Mesenchymal stem cell (in vitro differentiated cells and primary cell): ENCODE measurements around the gene PIAS3. TPM values are rescaled to one million over a fixed set of nuclear protein-coding genes. Genes with fewer than 3 reads are reported as not detected.

Experiments
- DNase-seq: peaks from one replicate; pipeline ENCODE4 v3.0.0-alpha.2; 2013
- H2AFZ ChIP-seq: one replicate; pipeline ENCODE4 v1.6.1; 2013; ENCODE audit warnings: low read depth, mild to moderate bottlenecking, control low read depth, inconsistent platforms, low read length, moderate library complexity
- H2AK5ac ChIP-seq: 2 replicates; pipeline ENCODE4 v1.6.1; 2013; ENCODE audit warnings: low read length, moderate library complexity, mild to moderate bottlenecking, inconsistent platforms; ENCODE audit not compliant: severe bottlenecking
- H2BK120ac ChIP-seq: one replicate; pipeline ENCODE4 v1.6.1; 2013; ENCODE audit warnings: low read depth, mild to moderate bottlenecking, inconsistent platforms, low read length, moderate library complexity
- H2BK12ac ChIP-seq, 2 experiments: one replicate each; pipeline ENCODE4 v1.6.1; 2013; ENCODE audit warnings: inconsistent platforms in 2 of 2, low read length in 2 of 2, mild to moderate bottlenecking in 2 of 2, moderate library complexity in 2 of 2, control low read depth in 1 of 2
- H2BK15ac ChIP-seq: one replicate; pipeline ENCODE4 v1.6.1; 2013; ENCODE audit warnings: mild to moderate bottlenecking, low read depth, inconsistent platforms; ENCODE audit not compliant: poor library complexity, severe bottlenecking
- H2BK5ac ChIP-seq: 2 replicates; pipeline ENCODE4 v1.6.1; 2013; ENCODE audit warnings: low read depth, mild to moderate bottlenecking, low read length, control low read depth, inconsistent platforms; ENCODE audit not compliant: poor library complexity, severe bottlenecking
- H3K14ac ChIP-seq, 2 experiments: one replicate each; pipeline ENCODE4 v1.6.1; 2013; ENCODE audit warnings: inconsistent platforms in 2 of 2, low read length in 2 of 2, control low read depth in 1 of 2, mild to moderate bottlenecking in 1 of 2, moderate library complexity in 1 of 2
- H3K18ac ChIP-seq, 2 experiments: one replicate each; pipeline ENCODE4 v1.6.1; 2013; ENCODE audit warnings: inconsistent platforms in 2 of 2, low read length in 2 of 2, control low read depth in 1 of 2, low read depth in 1 of 2, mild to moderate bottlenecking in 1 of 2
- H3K23ac ChIP-seq, 2 experiments: one replicate each; pipeline ENCODE4 v1.6.1; 2013; ENCODE audit warnings: inconsistent platforms in 2 of 2, low read length in 2 of 2, mild to moderate bottlenecking in 2 of 2, moderate library complexity in 2 of 2, control low read depth in 1 of 2
- H3K27ac ChIP-seq: 2 replicates; pipeline ENCODE4 v1.5.1; 2013; ENCODE audit warnings: mild to moderate bottlenecking, moderate library complexity, low read length, control low read depth, inconsistent platforms; ENCODE audit not compliant: poor library complexity, severe bottlenecking
- H3K27me3 ChIP-seq, 2 experiments: 2 replicates each; pipeline versions ENCODE4 v1.6.1 to v1.7.0; 2013; ENCODE audit warnings: low read length in 2 of 2, mild to moderate bottlenecking in 2 of 2, moderate library complexity in 2 of 2, control low read depth in 1 of 2, inconsistent platforms in 1 of 2; ENCODE audit not compliant: control insufficient read depth in 1 of 2, insufficient read depth in 1 of 2
- H3K36me3 ChIP-seq, 2 experiments: 2 replicates each; pipeline versions ENCODE4 v1.6.1 to v1.7.0; 2013; ENCODE audit warnings: low read length in 2 of 2, control low read depth in 1 of 2, inconsistent platforms in 1 of 2, low read depth in 1 of 2, mild to moderate bottlenecking in 1 of 2; ENCODE audit not compliant: insufficient read depth in 2 of 2, control insufficient read depth in 1 of 2
- H3K4ac ChIP-seq, 2 experiments: one replicate each; pipeline ENCODE4 v1.6.1; 2013; ENCODE audit warnings: inconsistent platforms in 2 of 2, low read length in 2 of 2, mild to moderate bottlenecking in 2 of 2, moderate library complexity in 2 of 2, control low read depth in 1 of 2, low read depth in 1 of 2
- H3K4me1 ChIP-seq: 2 replicates; pipeline ENCODE4 v1.6.1; 2013; ENCODE audit warnings: low read depth, low read length, control low read depth; ENCODE audit not compliant: control insufficient read depth, insufficient read depth
- H3K4me2 ChIP-seq: 2 replicates; pipeline ENCODE4 v1.6.1; 2013; ENCODE audit warnings: low read length, mild to moderate bottlenecking, inconsistent platforms; ENCODE audit not compliant: poor library complexity, severe bottlenecking
- H3K4me3 ChIP-seq, 2 experiments: 2 replicates each; pipeline versions ENCODE4 v1.5.1 to v1.7.0; 2013; ENCODE audit warnings: low read length in 2 of 2, mild to moderate bottlenecking in 2 of 2, control low read depth in 1 of 2, low read depth in 1 of 2; ENCODE audit not compliant: insufficient read depth in 1 of 2
- H3K79me1 ChIP-seq: replicated peaks from 2 replicates; pipeline ENCODE4 v1.6.1; 2013; ENCODE audit warnings: mild to moderate bottlenecking, control low read depth, low read length, inconsistent platforms; ENCODE audit not compliant: poor library complexity, severe bottlenecking
- H3K9ac ChIP-seq: 2 replicates; pipeline ENCODE4 v1.7.0; 2013; ENCODE audit warnings: mild to moderate bottlenecking, low read length, moderate library complexity
- H3K9me3 ChIP-seq: 2 replicates; pipeline ENCODE4 v1.7.0; 2013; ENCODE audit warnings: mild to moderate bottlenecking, low read length; ENCODE audit not compliant: control insufficient read depth
- H4K8ac ChIP-seq: one replicate; pipeline ENCODE4 v1.6.1; 2013; ENCODE audit warnings: inconsistent platforms, mild to moderate bottlenecking, low read length, moderate library complexity
- H4K91ac ChIP-seq: one replicate; pipeline ENCODE4 v1.6.1; 2013; ENCODE audit warnings: mild to moderate bottlenecking, low read length, inconsistent platforms
- WGBS: methylation state at CpG from one replicate; pipeline ENCODE4 v1.1.7; 2013; ENCODE audit warnings: mixed read lengths; 5-methylcytosine and 5-hydroxymethylcytosine counted together
- polyA plus RNA-seq, 2 experiments: library from polyadenylated mRNA; stranded (reverse); fragments of 200-250 nt; gene quantifications; one replicate each; pipeline ENCODE4 v1.2.3, GENCODE V29; 2013

The PIAS3 gene
- polyA plus RNA-seq (2013, experiment 1 of 2): 70.7 TPM
- 66.4 TPM for polyA plus RNA-seq (2013, experiment 2 of 2)

- Histone ChIP-seq H2AFZ (peak within 1 kb of the TSS; percentile 75), H3K14ac (peak within 1 kb of the TSS in 1 of 2 experiments; percentile 92), H3K4ac (peak within 1 kb of the TSS; percentile 28 to 85), H4K91ac (peak within 1 kb of the TSS; percentile 90), H3K18ac (peak within 1 kb of the TSS; percentile 86 to 98), H2BK12ac (peak within 1 kb of the TSS in 1 of 2 experiments; percentile 87), H2BK15ac (peak within 1 kb of the TSS; percentile 91), H3K27me3 (no peaks in the 10 kb centered on the region), H3K4me2 (peak within 1 kb of the TSS; percentile 87), H2BK120ac (peak within 1 kb of the TSS; percentile 83), H2AK5ac (peak within 1 kb of the TSS; percentile 13), H4K8ac (peak within 1 kb of the TSS; percentile 97), H3K4me1 (peaks cover 11% of the 10 kb centered on the region), H2BK5ac (peak within 1 kb of the TSS; percentile 97), H3K27ac (peak within 1 kb of the TSS; percentile 95), H3K79me1 (peaks cover 27% of the 10 kb centered on the region), H3K36me3 (peaks cover 31 to 33% of the 10 kb centered on the region in 2 experiments), H3K23ac (peak within 1 kb of the TSS in 1 of 2 experiments; percentile 23), H3K9ac (peak within 1 kb of the TSS; percentile 95), H3K9me3 (no peaks in the 10 kb centered on the region), H3K4me3 (peak within 1 kb of the TSS; percentile 94 to 95)
- under 1% methylated on average over 26 of the region's 42 CpGs for WGBS
- DNase-seq: peak; percentile 97
Measured at GRCh38 chr1:145858901-145859490, at the start of gene PIAS3. Gene PIAS3 (minus strand): TSS chr1:145859081. CDS start chr1:145858990, 91 bp downstream.

GRCh38 chr1:145908653-145909052 lies 49.8 kb upstream of the PIAS3 start:
- H2AFZ ChIP-seq: no peak overlapping the region
- no peak overlapping the region for H3K4ac ChIP-seq
- H3K27ac ChIP-seq: peak overlapping the region; percentile 3
- peaks cover 5% of the 10 kb centered on the region for H3K79me1 ChIP-seq
- H3K4me3 ChIP-seq: peak overlapping the region in 1 of 2 experiments; percentile 68
- no peaks in the 10 kb centered on the region for H3K27me3 ChIP-seq
- no peak for DNase-seq
- no peak overlapping the region for H4K8ac ChIP-seq
- no peak overlapping the region for H2BK5ac ChIP-seq
- H2BK15ac ChIP-seq: no peak overlapping the region
- H3K9me3 ChIP-seq: no peaks in the 10 kb centered on the region
- H3K4me2 ChIP-seq: no peak overlapping the region
- no peak overlapping the region for H3K18ac ChIP-seq
- H4K91ac ChIP-seq: no peak overlapping the region
- H2BK12ac ChIP-seq: peak overlapping the region in 1 of 2 experiments; percentile 40
- WGBS: no CpG with 5 or more reads among the region's 1 CpG
- no peak overlapping the region for H2AK5ac ChIP-seq
- peak overlapping the region; percentile 79 for H3K9ac ChIP-seq
- no peak overlapping the region for H3K23ac ChIP-seq
- no peak overlapping the region for H2BK120ac ChIP-seq
- no peak overlapping the region for H3K14ac ChIP-seq
- H3K4me1 ChIP-seq: peaks cover 10% of the 10 kb centered on the region
- peaks cover 34 to 57% of the 10 kb centered on the region in 2 experiments for H3K36me3 ChIP-seq

GRCh38 chr1:145906954-145907753 lies 48.3 kb upstream of the PIAS3 start:
- WGBS: 74% methylated on average over 8 of the region's 10 CpGs
- no peak for DNase-seq
- Histone ChIP-seq H2AFZ (no peak overlapping the region), H2AK5ac (no peak overlapping the region), H3K4me2 (no peak overlapping the region), H4K8ac (peak overlapping the region; percentile 64), H4K91ac (no peak overlapping the region), H3K23ac (no peak overlapping the region), H3K79me1 (peaks cover 5% of the 10 kb centered on the region), H3K4me1 (peaks cover 10% of the 10 kb centered on the region), H3K14ac (no peak overlapping the region), H3K9me3 (no peaks in the 10 kb centered on the region), H3K27ac (no peak overlapping the region), H3K4ac (no peak overlapping the region), H3K9ac (peak overlapping the region; percentile 69), H3K18ac (peak overlapping the region; percentile 34 to 52), H3K27me3 (no peaks in the 10 kb centered on the region), H2BK120ac (no peak overlapping the region), H2BK5ac (no peak overlapping the region), H2BK12ac (peak overlapping the region in 1 of 2 experiments; percentile 49), H3K36me3 (peaks cover 36 to 58% of the 10 kb centered on the region in 2 experiments), H2BK15ac (no peak overlapping the region), H3K4me3 (no peak overlapping the region)
